ENCODE results near the gene ZNF655. TPM values are rescaled to one million over a fixed set of nuclear protein-coding genes. Genes with fewer than 3 reads are reported as not detected.

ZNF655 gene
- total and polyA plus RNA-seq, 2 of the 8 experiments (the other 6 are each of a cell fraction or from before 2014, with no cell fraction given) = 27.1 to 37.8 TPM

GRCh38 chr7:99588868-99589267 is 30.4 kb downstream of the ZNF655 start:
- Histone ChIP-seq H3K27me3 (replicated peaks in 1 of 4; ENCODE audit: control insufficient read depth in 3 of 4, extremely low read depth in 1 of 4, insufficient read depth in 3 of 4, low read length in 3 of 4) (no peaks in the 10 kb centered on the region), H4K8ac (ENCODE audit: extremely low read depth, insufficient read depth, low read length) (no peak overlapping the region), H3K4ac (replicated peaks; ENCODE audit: insufficient read length, low read depth, low read length) (no peak overlapping the region), H3K79me1 (ENCODE audit: low read depth, low read length) (no peaks in the 10 kb centered on the region), H2BK120ac (replicated peaks; ENCODE audit: low read depth, low read length) (no peak overlapping the region), H3K18ac (ENCODE audit: extremely low read depth, low read length) (no peak overlapping the region), H4K20me1 (replicated peaks in 1 of 2; ENCODE audit: control insufficient read depth in 1 of 2, insufficient read depth in 2 of 2, low read length in 2 of 2) (no peaks in the 10 kb centered on the region), H3K9me3 (ENCODE audit: insufficient read depth in 2 of 2, low read depth in 1 of 2, low read length in 1 of 2) (0 out of 4 replicates have a peak, but pooled peaks cover 0 to 2% of the 10 kb centered on the region in 2 experiments), H3K56ac (replicated peaks; ENCODE audit: insufficient read length, low read depth, low read length) (no peak overlapping the region), H2BK12ac (ENCODE audit: low read depth, low read length) (no peak overlapping the region), H4K91ac (replicated peaks; ENCODE audit: insufficient read length, low read length) (no peak overlapping the region), H3K14ac (ENCODE audit: insufficient read length) (no peak overlapping the region), H3K9ac (replicated peaks in 1 of 4; ENCODE audit: extremely low read depth in 1 of 4, low read depth in 3 of 4, low read length in 3 of 4) (no peak overlapping the region), H2BK15ac (ENCODE audit: low read length) (no peak overlapping the region), H3K27ac (ENCODE audit: low read depth, low read length) (no peak overlapping the region), H3K23ac (ENCODE audit: insufficient read length) (no peak overlapping the region), H2BK5ac (ENCODE audit: low read depth, low read length) (no peak overlapping the region), H3K23me2 (ENCODE audit: low read depth, low read length) (no peaks in the 10 kb centered on the region), H3K4me2 (ENCODE audit: insufficient read depth in 1 of 2, low read depth in 2 of 2, low read length in 2 of 2) (no peak overlapping the region), H2BK20ac (ENCODE audit: low read length) (no peak overlapping the region), H3K36me3 (ENCODE audit: control insufficient read depth in 2 of 4, insufficient read depth in 4 of 4, low read length in 3 of 4) (no peaks in the 10 kb centered on the region), H4K5ac (ENCODE audit: insufficient read length, low read depth, low read length) (no peak overlapping the region), H3K79me2 (ENCODE audit: control insufficient read depth in 1 of 2, insufficient read depth in 2 of 2, low read length in 2 of 2) (no peaks in the 10 kb centered on the region), H3K4me1 (replicated peaks in 1 of 4; ENCODE audit: control insufficient read depth in 3 of 4, insufficient read depth in 4 of 4, low read length in 3 of 4) (no peaks in the 10 kb centered on the region), H2AFZ (ENCODE audit: low read length) (no peak overlapping the region), H3K4me3 (ENCODE audit: extremely low read depth in 1 of 4, insufficient read depth in 2 of 4, low read depth in 3 of 4, low read length in 4 of 4) (no peak overlapping the region), H2AK5ac (ENCODE audit: low read depth, low read length) (no peak overlapping the region)
- POLR2A ChIA-PET (ENCODE audit: partially characterized antibody) = no interaction called here
- no peak for FAIRE-seq
- no peak for DNase-seq (ENCODE audit: low read depth in 1 of 2, low spot score in 2 of 2)
- 88% methylated on average over 3 of the region's 3 CpGs; no CpG with 5 or more reads in 1 of the 2 experiments for WGBS, 2 experiments (ENCODE audit: extremely low coverage in 1 of 2, insufficient coverage in 1 of 2, insufficient read length in 1 of 2, insufficient replicate concordance in 2 of 2, low coverage in 1 of 2, low lambda C conversion rate in 2 of 2, missing lambda C conversion rate in 1 of 2)
- CTCF ChIA-PET (ENCODE audit: partially characterized antibody) = no interaction called here
- TF ChIP-seq POLR2A (IDR thresholded peaks at IDR 0.05; ENCODE audit: control extremely low read depth in 1 of 2, low read depth in 2 of 2, low read length in 2 of 2) = no peak
- TF ChIP-seq MAX (IDR thresholded peaks at IDR 0.05) = no peak
- no peak for TF ChIP-seq EZH2 (IDR thresholded peaks at IDR 0.05; ENCODE audit: low read depth, low read length, severe bottlenecking)
- TF ChIP-seq, protein P1, sequence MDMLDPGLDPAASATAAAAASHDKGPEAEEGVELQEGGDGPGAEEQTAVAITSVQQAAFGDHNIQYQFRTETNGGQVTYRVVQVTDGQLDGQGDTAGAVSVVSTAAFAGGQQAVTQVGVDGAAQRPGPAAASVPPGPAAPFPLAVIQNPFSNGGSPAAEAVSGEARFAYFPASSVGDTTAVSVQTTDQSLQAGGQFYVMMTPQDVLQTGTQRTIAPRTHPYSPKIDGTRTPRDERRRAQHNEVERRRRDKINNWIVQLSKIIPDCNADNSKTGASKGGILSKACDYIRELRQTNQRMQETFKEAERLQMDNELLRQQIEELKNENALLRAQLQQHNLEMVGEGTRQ (IDR thresholded peaks at IDR 0.05; ENCODE audit: low read length) = no peak

Measured in H1 (cell line).